NCI-H1436 (cell line): ENCODE data around the gene MDM4.
A peak's percentile ranks its signal among the peaks of the same experiment; 100 is the strongest.

Experiments
- DNase-seq: peaks from one replicate; lab custom pipeline; 2025; lab: John Stamatoyannopoulos, UW

The MDM4 gene

DNA sequence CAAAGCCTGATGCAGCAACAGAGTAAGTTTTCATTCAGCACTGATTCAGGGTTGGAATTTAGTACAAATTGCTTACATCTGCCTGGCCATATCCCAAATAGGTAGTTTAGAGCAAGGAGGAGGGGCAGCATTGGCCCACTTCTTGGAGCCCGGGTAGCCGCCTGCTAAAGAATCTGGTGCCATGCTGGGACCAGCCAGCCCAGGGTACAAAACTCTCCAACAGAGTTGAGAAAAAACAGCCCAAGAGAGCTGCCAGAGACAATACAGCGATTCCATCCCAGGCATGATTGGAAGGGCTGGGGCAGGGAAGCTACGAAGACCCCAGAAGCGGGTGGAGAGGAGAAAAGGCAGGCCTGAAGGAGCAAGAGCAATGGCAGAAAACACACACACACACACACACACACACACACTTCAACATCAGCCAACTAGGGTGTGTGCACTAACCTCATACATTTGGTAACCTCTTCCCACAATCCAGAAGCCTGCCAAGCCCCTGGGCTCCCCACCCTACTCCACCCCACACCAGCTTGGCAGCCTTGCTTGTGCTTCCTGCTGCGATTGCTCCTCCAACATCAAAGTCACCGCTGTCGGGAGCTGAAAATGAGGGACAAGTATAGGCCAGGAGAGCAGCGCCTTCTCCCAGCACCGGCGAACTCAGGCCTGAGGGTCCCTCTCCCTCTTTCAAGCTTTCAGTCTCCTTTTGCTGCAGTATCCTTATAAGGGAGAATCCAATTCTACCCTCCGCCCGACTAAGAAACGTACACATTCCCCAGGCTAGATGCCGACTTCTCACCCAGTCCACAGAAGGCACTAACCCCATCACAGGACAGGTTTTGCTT lies 22.8 kb upstream of the MDM4 start:
- DNase-seq = no peak

DNA sequence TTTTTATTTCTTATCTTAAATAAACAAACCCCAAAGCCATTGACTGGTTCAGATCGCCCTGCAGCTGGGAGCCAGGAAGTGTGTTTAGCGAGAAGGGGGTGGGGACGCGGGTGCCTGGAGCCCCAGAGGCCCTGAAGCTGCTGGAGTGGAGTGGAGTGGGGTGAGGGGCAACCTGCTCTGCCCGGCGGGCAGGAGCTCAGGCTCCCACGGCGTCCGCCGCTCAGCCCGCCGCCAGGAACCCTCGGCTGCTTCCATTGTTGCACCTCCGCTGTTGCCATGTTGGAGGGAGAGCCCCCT lies 22.3 kb upstream of the MDM4 start:
- DNase-seq = peak; percentile 54

DNA sequence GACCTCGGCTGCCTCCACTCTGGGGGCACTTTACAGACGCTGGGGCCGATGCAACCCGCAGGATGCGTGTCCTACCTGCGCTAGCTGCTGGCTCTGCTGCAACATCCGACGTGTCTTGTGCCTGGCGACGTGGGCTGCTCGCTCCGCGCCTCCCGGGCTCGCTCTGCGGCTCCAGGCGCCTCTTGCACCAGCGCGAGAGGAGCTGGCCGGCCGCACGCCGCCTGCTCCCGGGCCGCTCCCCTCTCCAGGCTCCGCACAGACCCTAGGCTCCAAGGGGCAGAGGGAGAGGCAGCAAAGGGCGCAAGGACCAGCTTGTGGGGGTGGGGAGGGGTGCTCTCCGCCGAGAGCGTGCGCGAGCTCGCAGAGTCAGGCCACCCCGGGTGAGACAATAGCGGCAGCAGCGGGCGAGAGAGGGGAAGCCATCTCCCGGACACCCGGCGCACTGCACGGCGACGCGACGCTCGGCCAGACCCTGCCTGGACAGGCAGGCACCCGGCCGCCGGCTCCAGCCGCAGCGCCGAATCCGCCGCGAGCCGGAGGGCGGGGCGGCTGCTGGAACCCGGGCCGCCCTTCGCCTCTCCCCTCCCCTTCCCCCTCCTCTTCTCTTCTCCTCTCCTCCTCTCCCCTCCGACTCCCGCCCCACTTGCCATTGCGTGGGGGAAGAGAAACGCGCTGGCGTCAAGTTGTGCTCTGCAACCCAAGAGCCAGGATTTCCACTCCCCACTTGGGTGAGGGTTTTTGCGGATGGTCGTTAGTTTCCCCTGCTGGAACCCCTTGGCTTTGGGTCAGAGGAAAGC lies 21.7 kb upstream of the MDM4 start, which contains the start of gene PIK3C2B:
Gene PIK3C2B, minus strand, starts transcription at position 525 of the 797 bp plus-strand sequence. CDS start 25,003 bp downstream, outside the sequence.
- DNase-seq = peak; percentile 78

DNA sequence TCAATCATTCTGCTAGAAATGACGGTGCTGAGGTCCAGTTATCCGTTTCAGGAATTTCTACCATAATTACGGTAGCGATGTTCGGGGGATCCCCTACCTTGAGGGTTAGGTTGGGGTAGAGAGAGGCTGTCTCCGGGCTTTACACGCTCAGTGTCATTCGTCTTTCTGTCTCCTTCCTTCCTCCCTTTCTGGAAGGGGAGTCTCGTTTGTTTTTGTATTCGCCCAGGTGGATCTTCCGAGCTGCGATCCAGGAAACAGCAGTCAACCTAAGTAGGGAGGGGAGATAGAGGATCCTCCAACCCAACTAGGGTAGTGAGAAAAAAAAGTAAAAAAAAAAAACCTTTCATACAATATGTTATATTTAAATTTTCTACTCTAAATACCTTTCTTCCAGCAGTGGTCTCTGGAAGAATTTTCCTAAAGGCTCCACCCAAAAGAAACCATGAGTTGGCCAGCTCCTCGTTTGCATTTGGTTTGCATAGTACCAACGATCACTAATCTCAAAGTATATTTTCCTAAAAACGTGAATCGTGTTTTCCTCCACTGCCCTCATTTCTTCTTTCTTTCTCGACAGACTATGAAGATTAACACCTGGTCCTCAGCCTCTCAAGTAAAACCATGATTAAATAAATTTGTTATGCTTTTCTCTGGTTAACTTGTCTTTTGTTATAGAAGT lies 21.0 kb upstream of the MDM4 start:
- no peak for DNase-seq

DNA sequence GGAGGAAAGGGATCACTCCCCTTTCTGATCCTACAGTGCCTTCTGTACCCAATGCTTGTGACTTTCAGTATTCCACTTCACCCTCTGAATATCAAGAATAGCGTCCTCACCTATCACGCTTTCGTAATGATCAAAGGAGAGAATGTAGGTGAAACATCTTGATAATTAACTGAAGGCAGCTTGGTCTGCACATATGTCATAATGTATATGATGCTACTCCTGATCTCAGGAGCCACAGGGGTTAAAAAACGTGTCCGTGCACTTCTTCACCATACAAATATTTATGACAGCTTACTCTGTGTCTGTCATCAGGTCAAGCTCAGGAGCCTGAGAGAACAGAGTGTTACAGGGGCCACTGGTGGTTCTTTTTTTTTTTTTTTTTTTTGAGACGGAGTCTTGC lies 20.4 kb upstream of the MDM4 start:
- no peak for DNase-seq

DNA sequence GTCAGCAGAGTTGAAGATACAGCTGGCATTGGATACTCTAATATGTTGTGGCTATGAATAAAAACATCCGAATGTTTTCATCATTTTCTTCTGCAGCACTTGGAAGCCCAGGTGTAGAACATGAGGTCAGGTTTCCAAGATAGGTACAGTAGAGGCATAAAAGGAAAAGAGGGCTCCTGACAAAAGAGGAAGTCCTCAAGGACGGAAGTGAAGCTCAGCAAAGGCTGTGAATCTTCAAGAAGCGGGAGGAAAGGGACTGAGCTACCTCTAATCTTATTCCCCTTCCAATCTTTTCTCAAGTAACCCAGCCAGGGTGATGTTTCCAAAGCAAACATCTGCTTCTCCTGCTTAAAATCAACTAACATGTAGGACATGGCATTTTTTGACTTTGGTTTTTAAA lies 17.2 kb upstream of the MDM4 start:
- no peak for DNase-seq

DNA sequence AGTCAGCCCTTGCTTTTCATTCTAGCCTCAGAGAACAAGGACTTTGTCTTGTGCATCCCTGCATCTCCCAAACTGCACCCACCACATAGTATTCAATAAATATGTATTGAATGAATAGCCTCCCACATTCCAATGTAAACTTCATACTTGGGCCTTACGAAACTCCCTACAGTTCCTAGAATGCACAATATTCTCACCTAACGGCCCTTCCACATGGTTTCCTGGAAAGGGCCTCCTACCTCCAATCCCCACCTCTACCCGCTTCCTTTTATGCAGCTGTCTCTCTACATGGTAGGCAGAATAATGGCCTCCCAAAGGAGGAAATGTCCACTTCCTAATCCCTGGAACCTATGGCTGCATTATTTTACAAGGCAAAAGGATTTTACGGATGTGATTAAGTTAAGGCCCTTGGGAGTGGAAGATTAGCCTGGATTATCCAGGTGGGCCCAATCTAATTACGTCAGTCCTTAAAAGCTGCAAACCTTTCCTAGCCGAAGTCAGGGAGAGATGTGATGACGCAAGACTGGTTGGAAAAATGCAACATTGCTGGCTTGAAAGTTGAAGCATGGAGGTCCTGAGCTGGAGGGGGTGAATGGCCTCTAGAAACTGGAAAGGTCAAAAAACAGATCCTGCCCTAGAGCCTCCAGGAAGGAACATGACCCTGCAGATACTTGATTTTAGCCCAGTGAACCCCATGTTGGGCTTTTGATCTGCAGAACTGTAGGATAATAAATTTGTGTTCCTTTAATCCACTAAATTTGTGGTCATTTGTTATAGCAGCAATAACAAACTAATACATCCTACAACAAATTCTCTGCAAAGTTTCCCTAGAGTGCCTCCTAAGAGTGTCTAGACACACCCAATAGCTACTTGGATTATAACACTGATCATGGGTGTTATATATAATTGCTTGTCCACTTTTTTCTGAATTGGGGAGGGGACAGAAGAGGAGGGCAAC lies 16.4 kb upstream of the MDM4 start:
- no peak for DNase-seq

DNA sequence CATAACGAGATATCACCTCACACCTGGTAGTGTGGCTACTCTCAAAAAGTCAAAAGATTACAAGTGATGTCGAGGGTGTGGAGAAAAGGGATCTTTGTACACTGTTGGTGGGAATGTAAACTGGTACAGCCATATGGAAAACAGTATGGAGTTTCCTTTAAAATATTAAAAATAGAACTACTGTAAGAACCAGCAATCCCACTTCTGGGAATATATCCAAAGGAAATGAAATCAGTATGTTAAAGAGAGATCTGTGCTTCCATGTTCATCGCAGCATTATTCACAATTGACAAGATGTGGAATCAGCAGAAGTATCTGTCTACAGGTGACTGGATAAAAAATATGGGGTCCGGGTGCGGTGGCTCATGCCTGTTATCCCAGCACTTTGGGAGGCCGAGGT lies 14.0 kb upstream of the MDM4 start:
- no peak for DNase-seq

DNA sequence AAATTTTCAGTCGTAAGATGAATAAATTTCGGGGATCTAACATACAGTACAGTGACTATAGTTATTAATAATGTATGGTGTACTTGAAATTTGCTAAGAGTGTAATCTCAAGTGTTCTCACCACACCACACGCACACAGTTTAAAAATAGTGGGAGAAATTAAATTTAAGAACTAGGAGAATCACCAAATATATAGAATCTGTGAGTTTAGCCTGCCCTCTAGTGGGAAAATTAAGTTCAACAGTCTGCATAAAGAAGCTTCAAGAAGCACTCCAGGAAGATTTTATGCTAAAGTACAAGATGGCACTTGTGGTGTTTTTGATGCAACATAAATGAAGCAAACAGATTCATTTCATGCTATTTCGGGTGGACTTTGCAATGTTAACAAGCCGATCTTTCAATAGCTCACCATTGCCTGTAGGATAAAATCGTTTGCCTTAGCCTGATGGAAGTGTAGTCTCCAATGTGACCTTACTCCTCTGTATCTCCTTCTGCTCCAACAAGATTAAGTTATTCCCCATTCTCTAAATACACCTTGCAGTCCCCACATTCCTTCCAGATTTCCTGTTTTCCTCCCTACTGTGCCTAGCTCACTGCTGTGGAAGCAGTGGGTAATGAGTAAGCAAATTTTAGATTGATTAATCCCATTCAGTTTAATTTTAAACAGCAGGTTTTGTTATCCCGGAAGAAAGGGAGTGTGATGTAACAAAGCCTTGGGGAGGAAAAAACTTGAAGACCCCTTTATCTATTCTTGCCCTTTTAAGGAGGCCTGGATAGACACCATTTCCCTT lies 12.9 kb upstream of the MDM4 start:
- peak; percentile 84 for DNase-seq

DNA sequence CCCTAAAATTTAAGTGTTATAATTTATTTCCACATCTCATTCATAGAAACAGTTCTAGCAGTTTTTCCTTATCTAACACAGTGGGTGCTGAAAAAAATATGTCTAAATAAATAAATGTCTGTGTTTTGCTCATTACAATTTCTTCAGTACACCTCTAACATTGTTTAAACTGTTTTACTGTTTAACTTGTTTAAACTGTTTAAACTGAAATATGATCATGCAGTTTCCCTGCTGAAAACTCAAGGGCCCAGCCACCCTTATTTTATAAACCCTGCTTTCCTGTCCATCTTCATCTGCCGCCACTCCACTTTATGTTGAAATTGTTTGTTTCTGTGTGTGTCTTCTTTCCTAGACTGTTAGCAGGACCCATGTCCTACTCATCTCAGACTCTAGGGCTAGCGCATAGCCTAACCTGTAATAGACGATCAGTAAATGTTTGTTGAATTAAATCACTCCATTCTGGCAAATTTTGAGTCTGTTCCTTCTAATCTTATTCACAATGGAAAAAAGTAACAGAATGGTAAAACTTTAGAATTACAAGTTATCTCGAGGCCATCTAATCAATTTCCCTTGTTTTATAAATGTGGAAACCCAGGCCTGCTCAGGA lies 12.2 kb upstream of the MDM4 start:
- no peak for DNase-seq

DNA sequence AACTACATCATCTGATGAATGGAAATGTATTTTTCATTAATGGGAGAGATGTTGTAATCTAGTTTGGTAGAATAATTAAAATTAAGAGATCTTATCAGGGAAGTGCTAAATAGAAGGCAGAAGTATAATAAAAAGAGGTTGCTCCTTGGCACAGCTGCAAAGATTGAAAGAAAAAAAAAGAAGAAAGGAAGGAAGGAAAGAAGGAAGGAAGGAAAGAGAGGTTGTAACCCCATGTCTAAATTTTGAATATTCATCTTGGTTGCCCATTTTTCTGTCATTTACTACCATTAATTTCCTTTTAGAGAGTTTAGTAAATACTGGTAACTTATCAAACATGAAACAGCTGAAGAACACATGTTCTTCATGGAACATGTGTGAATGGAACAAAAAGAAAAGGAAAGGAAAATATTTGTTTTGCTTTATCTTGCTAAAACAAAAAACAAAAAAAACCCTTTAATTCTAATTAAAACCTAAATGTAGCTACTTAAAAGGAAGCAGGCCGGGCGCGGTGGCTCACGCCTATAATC lies 10.5 kb upstream of the MDM4 start:
- DNase-seq = no peak

DNA sequence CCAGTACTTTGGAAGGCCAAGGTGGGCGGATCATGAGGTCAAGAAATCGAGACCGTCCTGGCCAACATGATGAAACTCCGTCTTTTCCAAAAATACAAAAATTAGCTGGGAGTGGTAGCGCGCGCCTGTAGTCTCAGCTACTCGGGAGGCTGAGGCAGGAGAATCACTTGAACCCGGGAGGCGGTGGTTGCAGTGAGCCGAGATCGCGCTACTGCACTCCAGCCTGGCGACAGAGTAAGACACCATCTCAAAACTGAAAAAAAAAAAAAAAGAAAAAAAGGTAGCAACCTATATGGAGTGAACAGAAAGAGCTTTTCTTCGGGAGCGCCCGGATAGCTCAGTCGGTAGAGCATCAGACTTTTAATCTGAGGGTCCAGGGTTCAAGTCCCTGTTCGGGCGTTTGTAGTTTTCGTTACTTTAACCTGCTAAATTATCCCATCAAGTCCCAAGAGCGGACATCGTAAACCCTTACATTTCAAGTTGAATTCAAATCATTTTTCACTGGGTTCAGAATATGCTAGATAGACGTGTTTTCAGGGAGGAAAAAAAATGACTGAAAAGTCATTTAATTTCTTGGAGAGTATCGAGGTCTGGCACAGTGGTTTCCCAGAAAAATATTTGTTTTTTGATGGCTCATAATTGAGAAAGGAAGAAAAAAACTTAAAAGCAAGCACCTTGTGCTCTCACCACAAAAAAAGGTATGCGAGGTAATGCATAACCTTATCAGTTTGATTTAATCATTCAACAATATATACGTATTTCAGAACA lies 9.8 kb upstream of the MDM4 start:
- peak; percentile 81 for DNase-seq

DNA sequence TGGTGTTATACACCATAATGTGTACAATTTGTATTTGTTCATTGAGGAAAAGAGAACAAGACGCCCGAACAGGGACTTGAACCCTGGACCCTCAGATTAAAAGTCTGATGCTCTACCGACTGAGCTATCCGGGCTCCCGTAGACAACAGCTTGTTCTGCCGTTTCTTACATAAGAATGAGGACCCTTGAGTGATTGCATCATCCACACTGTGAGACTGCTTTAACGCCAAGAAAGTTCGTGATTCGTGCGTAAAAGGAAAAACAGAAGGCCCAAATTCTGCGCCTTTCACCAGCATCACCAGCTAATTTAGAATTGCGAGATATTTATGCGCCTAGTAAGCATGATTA lies 9.3 kb upstream of the MDM4 start:
- DNase-seq = peak; percentile 93

DNA sequence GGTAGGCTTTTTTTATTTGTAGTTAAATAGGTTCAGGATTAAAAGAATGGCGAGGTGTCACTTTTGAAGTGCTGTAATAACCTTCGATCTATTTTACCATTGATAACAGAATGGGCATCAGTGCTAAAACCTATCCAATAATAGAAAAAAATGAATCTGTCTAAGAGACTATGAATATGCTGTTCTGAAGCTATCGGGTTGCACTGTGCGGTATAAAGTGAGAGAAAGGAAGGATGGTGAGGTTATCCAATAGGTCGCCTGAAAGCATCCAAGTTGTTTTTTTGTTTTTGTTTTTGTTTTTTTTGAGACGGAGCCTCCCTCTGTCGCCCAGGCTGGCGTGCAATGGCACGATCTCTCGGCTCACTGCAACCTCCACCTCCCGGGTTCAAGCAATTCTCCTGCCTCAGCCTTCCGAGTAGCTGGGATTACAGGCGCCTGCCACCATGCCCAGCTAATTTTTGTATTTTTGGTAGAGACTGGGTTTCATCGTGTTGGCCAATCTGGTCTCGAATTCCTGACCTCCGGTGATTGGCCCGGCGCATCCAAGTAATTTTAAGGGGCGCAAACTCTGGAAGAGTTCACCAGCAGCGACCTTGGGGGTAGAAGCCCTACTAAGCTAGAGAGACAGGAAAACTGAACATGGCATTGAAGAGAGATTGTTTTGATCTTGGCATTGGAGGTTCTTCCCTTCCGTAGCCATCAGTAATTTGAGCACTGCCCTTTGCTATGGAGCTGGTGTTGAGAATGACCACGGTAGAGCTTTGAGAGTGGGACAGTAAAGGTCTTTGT lies 8.7 kb upstream of the MDM4 start:
- DNase-seq = peak; percentile 48

DNA sequence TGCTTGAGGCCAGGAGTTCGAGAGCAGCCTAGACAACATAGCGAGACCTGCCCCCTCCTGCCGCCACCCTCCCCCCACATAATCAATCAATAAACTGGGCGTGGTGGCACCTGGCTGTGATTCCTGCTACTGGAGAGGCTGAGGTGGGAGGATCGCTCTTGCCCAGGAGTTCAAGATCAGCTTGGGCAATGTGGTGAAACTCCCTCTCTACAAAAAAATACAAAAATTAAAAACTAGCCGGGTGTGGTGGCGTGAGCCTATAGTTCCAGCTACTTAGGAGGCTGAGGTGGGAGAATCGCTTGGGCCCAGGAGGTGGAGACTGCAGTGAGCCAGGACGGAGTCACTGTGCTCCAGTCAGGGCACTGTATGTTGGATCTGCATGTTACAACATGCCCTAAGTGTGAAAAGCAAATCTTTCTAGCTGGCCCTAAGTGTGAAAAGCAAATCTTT lies 7.0 kb upstream of the MDM4 start:
- no peak for DNase-seq

DNA sequence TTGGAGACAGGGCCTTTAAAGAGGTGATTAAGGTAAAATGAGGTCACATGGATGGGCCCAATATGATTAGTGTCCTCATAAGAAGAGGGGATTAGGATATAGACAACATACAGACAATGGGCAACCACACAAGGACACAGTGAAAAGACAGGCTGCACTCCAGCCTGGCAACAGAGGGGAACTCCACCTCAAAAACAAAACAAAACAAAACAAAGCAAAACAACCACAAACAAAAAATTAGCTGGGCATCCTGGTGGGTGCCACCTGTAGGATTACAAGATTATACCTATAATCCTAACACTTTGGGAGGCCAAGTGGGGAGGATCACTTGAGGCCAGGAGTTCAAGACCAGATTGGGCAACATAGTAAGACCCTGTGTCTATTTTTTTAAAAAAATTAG lies 4.8 kb upstream of the MDM4 start:
- DNase-seq = no peak

DNA sequence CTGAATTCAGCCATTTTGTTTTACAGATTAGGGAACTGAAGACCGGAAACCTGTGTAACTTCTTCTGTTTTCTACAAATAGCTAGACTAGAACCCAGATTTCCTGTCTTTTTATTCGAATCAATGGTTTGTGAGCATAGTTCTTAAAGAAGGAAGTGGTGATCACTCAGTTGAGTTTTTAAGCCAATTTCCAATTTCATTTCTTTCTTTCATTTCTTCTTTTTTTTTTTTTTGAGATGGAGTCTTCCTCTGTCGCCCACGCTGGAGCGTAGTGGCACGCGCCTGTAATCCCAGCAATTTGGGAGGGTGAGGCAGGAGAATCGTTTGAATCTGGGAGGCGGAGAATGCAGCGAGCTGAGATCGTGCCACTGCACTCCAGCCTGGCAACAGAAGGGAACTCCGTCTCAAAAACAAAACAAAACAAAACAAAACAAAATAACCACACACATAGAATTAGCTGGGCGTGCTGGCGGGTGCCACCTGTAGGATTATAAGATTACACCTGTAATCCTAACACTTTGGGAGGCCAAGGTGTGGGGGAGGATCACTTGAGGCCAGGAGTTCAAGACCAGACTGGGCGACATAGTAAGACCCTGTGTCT lies 3.0 kb upstream of the MDM4 start:
- DNase-seq = no peak

DNA sequence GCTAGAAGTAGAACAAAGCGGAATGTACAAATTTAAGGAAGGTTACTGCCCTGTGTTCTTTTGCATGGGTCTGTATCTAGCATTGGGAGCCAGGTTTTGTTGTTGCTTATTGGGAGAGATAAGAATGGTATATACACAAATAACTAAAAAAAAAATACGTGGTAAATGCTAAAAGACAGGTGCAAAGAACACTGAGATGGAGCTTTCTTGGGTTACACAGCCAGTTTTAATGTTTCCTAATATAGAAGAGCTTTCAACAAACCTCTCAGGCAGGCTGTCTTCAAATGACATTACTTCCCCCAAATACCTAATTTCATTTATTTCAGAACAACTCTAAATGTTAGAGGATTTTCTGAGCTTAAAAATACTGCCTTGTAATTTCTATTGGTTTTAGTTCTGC lies 1.4 kb upstream of the MDM4 start:
- no peak for DNase-seq
